Measurements from ENCODE around the gene MINDY4B.

MINDY4B gene

GRCh38 chr3:150913133-150913922, 8.1 kb upstream of the MINDY4B start:
- Mint-ChIP-seq H3K36me3 (no peaks in the 10 kb centered on the region), H3K4me3 (no peak overlapping the region), H3K4me1 (peaks cover 0 to 4% of the 10 kb centered on the region in 2 donors), H3K27ac (no peak overlapping the region), H3K9me3 (no peaks in the 10 kb centered on the region), H3K27me3 (peaks cover 5 to 19% of the 10 kb centered on the region in 2 donors)
- ATAC-seq (replicated peaks), result peak in 1 of 2 donors; percentile 12
- no peak for DNase-seq

DNA sequence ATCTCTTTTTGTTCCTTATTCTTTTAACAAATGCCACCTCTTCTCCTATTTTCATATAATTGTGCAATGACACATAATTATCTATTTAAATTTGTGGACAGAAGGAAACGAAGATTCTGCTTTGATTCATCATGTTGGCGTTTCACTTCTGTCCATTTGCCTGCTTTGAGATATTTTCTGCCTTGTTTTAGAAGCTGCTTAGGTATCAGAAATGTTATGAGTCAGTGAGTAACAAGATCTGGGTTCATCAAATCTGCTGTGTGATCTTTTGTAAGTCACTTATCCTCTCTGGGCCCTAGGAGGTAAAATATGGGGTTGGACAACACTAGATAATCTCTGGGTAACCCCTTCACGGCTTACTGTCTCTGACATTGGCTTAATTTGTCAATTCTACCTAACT, 7.3 kb upstream of the MINDY4B start:
- ATAC-seq (replicated peaks) (peak; percentile 38 to 55), DNase-seq (no peak)
- Mint-ChIP-seq H3K9me3 (no peaks in the 10 kb centered on the region), H3K4me1 (peaks cover 0 to 4% of the 10 kb centered on the region in 2 donors), H3K36me3 (no peaks in the 10 kb centered on the region), H3K4me3 (no peak overlapping the region), H3K27me3 (peaks cover 13 to 27% of the 10 kb centered on the region in 2 donors), H3K27ac (no peak overlapping the region)

DNA sequence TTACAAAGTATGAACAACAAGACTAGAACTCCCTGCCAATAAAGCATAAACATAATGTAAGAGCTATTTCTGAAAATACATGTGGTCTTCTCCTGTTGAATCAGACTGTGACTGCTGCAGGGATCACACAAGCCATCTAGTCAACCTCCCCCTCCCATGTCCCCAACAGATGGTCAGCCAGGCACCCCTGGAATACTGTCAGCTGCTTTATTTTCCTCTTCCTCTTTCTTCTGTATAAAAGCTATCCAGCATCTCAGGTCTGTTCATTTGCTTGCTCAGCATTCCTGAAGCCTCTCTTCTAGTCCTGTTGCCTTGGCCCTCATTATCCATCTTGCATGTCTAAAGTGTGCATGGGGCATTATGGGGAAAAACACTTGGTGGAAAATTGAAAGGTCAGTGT, 6.5 kb upstream of the MINDY4B start:
- ATAC-seq (replicated peaks), result no peak
- Mint-ChIP-seq H3K27me3 (peaks cover 17 to 31% of the 10 kb centered on the region in 2 donors), H3K27ac (no peak overlapping the region), H3K9me3 (no peaks in the 10 kb centered on the region), H3K4me1 (peaks cover 0 to 4% of the 10 kb centered on the region in 2 donors), H3K36me3 (no peaks in the 10 kb centered on the region), H3K4me3 (no peak overlapping the region)
- no peak for DNase-seq

DNA sequence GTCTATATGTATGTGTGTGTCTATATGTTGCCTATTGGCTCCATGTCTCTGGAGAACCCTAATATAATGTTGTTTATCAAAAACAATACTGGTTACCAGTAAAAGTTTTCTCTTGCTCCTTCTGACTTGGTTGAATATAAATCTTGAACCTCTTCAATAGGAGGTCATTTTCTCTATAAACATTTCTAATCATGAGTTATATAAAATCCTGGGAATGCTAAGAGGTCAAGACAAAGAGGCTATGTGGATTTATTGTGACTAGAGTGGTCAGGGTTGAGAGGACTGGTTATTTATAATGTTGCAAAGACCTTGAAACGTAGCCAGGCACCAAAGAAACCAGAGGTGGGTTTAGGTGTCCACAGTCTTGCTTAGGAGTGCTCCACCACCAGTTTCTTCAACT, 1.2 kb upstream of the MINDY4B start:
- DNase-seq, result no peak
- Mint-ChIP-seq H3K27ac (no peak overlapping the region), H3K27me3 (peaks cover 15 to 24% of the 10 kb centered on the region in 2 donors), H3K4me3 (no peak overlapping the region), H3K4me1 (no peaks in the 10 kb centered on the region), H3K9me3 (no peaks in the 10 kb centered on the region), H3K36me3 (no peaks in the 10 kb centered on the region)
- no peak for ATAC-seq (replicated peaks)

DNA sequence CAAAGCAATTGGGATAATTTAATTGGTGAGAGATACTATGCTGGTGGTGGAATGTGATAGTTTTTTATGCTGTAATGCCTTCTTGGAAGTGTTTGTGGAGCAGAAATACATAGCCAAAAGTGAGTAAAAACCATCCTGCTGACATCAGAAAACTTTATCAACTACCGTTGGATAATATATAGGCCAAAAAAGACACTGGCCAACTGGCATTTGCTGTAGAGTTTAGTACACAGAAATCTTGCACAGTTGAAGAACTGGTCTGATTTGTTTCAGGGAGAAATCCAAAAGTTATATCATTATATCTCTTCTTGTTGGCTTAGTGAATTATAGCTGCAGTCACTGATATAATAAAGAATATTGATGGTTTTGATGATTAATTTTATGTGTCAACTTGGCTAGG, 507 bp upstream of the MINDY4B start:
- Mint-ChIP-seq H3K27me3 (peaks cover 15 to 24% of the 10 kb centered on the region in 2 donors), H3K4me1 (no peaks in the 10 kb centered on the region), H3K36me3 (no peaks in the 10 kb centered on the region), H3K9me3 (no peaks in the 10 kb centered on the region), H3K27ac (no peak overlapping the region), H3K4me3 (no peak overlapping the region)
- ATAC-seq (replicated peaks) (no peak), DNase-seq (no peak)

DNA sequence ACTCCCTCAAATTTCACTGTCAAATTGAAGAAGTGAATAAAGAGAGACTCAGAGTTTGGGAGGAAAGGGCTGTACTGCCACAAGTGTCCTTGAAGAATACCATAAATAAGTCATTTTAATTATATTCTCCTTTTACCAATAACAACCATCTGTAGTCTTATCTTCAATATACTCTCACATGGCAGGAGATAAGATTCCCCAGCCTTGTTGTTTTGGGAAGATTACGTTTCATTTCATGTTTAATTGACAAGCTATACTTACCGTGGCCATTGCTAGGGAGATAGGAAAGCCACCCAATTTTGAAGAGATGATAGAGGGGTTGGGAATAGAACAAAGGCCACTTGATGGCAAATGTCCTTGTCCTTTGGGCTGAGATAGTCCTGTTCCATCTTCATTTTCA, 2.3 kb downstream of the MINDY4B start:
- peaks cover 12 to 15% of the 10 kb centered on the region in 2 donors for H3K27me3 Mint-ChIP-seq
- no peaks in the 10 kb centered on the region for H3K4me1 Mint-ChIP-seq
- no peaks in the 10 kb centered on the region for H3K9me3 Mint-ChIP-seq
- ATAC-seq (replicated peaks) (no peak), DNase-seq (no peak)
- no peaks in the 10 kb centered on the region for H3K36me3 Mint-ChIP-seq
- no peak overlapping the region for H3K4me3 Mint-ChIP-seq
- no peak overlapping the region for H3K27ac Mint-ChIP-seq

- no peak overlapping the region for H3K4me3 Mint-ChIP-seq
- H3K27me3 Mint-ChIP-seq, result peaks cover 6% of the 10 kb centered on the region in 2 donors
- no peaks in the 10 kb centered on the region for H3K36me3 Mint-ChIP-seq
- no peak for DNase-seq
- H3K27ac Mint-ChIP-seq, result no peak overlapping the region
- H3K9me3 Mint-ChIP-seq, result no peaks in the 10 kb centered on the region
- ATAC-seq (replicated peaks), result no peak
- no peaks in the 10 kb centered on the region for H3K4me1 Mint-ChIP-seq
Observed at GRCh38 chr3:150901793-150902192, 3.4 kb downstream of the MINDY4B start.

DNA sequence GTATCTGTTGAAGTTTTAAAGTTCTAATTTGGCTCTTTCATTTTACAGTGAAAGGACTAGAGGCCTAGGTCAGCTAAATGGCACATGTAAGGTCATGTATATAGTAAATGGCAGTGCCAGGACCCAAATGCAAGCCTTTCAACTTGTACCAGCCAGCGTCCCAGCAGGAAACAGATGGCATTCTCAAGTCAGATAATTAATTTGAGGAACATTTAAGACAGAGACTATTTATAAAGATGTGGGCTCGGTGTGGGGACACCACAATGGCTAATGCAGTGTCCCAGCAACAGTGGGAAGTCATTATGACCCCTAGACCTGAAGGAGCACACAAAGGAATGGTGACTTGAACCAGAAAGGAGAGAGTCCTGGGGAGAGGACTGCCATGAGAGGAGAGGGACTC, 6.1 kb downstream of the MINDY4B start:
- peaks cover 0 to 3% of the 10 kb centered on the region in 2 donors for H3K27me3 Mint-ChIP-seq
- H3K27ac Mint-ChIP-seq, result no peak overlapping the region
- ATAC-seq (replicated peaks) (no peak), DNase-seq (no peak)
- H3K9me3 Mint-ChIP-seq, result no peaks in the 10 kb centered on the region
- no peak overlapping the region for H3K4me3 Mint-ChIP-seq
- H3K36me3 Mint-ChIP-seq, result no peaks in the 10 kb centered on the region
- no peaks in the 10 kb centered on the region for H3K4me1 Mint-ChIP-seq

GRCh38 chr3:150898046-150898754, 7.0 kb downstream of the MINDY4B start:
- DNase-seq (no peak), ATAC-seq (replicated peaks) (no peak)
- H3K4me1 Mint-ChIP-seq, result no peaks in the 10 kb centered on the region
- H3K27ac Mint-ChIP-seq, result no peak overlapping the region
- H3K36me3 Mint-ChIP-seq, result no peaks in the 10 kb centered on the region
- no peaks in the 10 kb centered on the region for H3K9me3 Mint-ChIP-seq
- H3K4me3 Mint-ChIP-seq, result no peak overlapping the region
- H3K27me3 Mint-ChIP-seq, result peaks cover 0 to 3% of the 10 kb centered on the region in 2 donors

- peaks cover 0 to 3% of the 10 kb centered on the region in 2 donors for H3K27me3 Mint-ChIP-seq
- H3K4me3 Mint-ChIP-seq, result no peak overlapping the region
- H3K27ac Mint-ChIP-seq, result no peak overlapping the region
- ATAC-seq (replicated peaks) (no peak), DNase-seq (no peak)
- H3K9me3 Mint-ChIP-seq, result no peaks in the 10 kb centered on the region
- H3K4me1 Mint-ChIP-seq, result no peaks in the 10 kb centered on the region
- no peaks in the 10 kb centered on the region for H3K36me3 Mint-ChIP-seq
Observed at GRCh38 chr3:150897592-150897991, 7.6 kb downstream of the MINDY4B start.

DNA sequence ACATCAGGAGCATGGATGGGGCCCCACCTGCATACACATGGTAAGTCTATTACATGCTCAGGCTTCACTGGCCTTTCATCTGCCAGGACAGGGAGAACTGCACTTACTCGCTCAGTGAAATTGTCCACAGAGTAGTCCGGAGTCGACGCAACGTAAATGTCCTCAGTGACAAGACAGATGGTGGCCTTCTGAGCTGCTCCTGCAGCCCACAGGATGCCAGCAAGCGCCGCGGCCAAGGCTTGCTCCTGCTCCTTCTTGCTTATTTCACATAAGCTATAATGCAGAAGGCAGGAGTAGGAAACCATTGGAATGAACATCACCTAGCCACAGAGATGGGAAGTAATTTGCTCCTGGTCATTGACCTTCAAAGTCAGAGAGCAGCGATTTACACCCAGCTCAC, 14.4 kb downstream of the MINDY4B start:
- DNase-seq, result no peak
- no peaks in the 10 kb centered on the region for H3K4me1 Mint-ChIP-seq
- peaks cover 4% of the 10 kb centered on the region in 2 donors for H3K9me3 Mint-ChIP-seq
- no peak overlapping the region for H3K27ac Mint-ChIP-seq
- ATAC-seq (replicated peaks), result no peak
- H3K36me3 Mint-ChIP-seq, result peaks cover 0 to 2% of the 10 kb centered on the region in 2 donors
- H3K27me3 Mint-ChIP-seq, result peaks cover 0 to 5% of the 10 kb centered on the region in 2 donors
- no peak overlapping the region for H3K4me3 Mint-ChIP-seq

- peaks cover 0 to 9% of the 10 kb centered on the region in 2 donors for H3K27me3 Mint-ChIP-seq
- H3K4me1 Mint-ChIP-seq, result no peaks in the 10 kb centered on the region
- H3K9me3 Mint-ChIP-seq, result peaks cover 4% of the 10 kb centered on the region in 2 donors
- H3K27ac Mint-ChIP-seq, result no peak overlapping the region
- no peak overlapping the region for H3K4me3 Mint-ChIP-seq
- no peak for ATAC-seq (replicated peaks)
- peaks cover 0 to 2% of the 10 kb centered on the region in 2 donors for H3K36me3 Mint-ChIP-seq
- no peak for DNase-seq
Observed at GRCh38 chr3:150890295-150890694, 14.9 kb downstream of the MINDY4B start.

DNA sequence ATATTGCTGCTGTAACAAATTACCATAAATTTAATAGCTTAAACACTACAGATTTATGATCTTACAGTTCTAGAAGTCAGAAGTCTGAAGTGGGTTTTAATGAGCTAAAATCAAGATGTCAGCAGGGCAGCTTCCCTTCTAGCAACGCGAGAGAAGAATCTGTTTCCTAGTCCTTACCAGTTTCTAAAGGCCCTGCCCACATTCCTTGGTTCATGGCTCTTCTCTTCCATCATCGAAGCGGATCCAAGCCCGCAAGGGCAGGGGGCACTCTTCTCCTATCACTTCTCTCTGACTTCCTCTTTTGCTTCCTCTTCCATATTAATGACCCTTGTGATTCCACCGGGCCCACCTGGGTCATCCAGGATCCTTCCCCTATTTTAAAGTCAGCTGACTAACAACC, 16.1 kb downstream of the MINDY4B start:
- Mint-ChIP-seq H3K4me1 (no peaks in the 10 kb centered on the region), H3K9me3 (peaks cover 4% of the 10 kb centered on the region in 2 donors), H3K27me3 (peaks cover 5 to 10% of the 10 kb centered on the region in 2 donors), H3K4me3 (no peak overlapping the region), H3K27ac (no peak overlapping the region), H3K36me3 (peaks cover 0 to 2% of the 10 kb centered on the region in 2 donors)
- ATAC-seq (replicated peaks) (no peak), DNase-seq (no peak)

DNA sequence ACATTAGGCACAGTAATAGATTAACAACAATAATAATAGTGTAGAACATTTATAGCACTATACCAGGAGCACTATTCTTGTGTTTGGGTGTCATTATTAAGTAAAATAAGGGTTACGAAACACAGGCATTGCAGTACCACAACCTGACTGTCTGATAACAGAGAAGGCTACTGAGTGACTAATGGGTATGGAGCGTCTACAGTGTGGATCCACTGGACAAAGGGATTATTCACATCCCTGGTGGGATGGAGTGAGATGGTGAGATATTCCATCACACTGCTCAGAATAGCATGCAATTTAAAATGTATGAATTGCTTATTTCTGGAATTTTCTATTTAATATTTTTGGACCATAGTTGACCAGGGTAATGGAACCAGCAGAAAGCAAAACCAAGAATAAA, 18.2 kb downstream of the MINDY4B start:
- H3K27me3 Mint-ChIP-seq, result peaks cover 5 to 16% of the 10 kb centered on the region in 2 donors
- ATAC-seq (replicated peaks), result no peak

DNA sequence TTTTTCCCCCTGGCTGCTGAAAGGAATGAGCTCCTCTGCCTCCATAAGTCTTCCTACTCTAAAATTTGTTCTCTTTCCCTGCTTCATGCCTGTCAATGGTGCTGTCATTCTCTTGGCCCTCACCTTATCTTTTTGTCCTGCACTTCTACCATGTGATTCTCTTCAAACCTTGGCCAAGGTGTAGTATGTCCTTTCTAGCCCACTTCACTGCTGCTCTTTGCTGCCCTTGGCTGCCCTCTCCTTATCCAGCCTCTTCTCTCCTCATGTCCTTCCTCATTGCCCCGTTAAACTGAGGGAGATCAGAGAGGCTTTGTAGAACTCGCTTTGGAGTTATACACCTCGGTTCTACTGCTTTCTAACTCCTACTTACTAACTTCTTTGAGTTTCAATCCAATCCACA, 19.7 kb downstream of the MINDY4B start:
- Mint-ChIP-seq H3K27me3 (peaks cover 5 to 20% of the 10 kb centered on the region in 2 donors), H3K27ac (no peak overlapping the region), H3K4me3 (no peak overlapping the region), H3K9me3 (peaks cover 4% of the 10 kb centered on the region in 2 donors), H3K36me3 (peaks cover 0 to 2% of the 10 kb centered on the region in 2 donors), H3K4me1 (no peaks in the 10 kb centered on the region)
- no peak for ATAC-seq (replicated peaks)
- DNase-seq, result no peak

More for the DNA sequence above, 18.2 kb downstream of the MINDY4B start:
- Mint-ChIP-seq H3K27ac (no peak overlapping the region), H3K4me1 (no peaks in the 10 kb centered on the region), H3K9me3 (peaks cover 4% of the 10 kb centered on the region in 2 donors), H3K4me3 (no peak overlapping the region), H3K36me3 (peaks cover 0 to 2% of the 10 kb centered on the region in 2 donors)
- DNase-seq, result no peak

Data from stimulated activated naive B cell treated with anti-CD40 and anti-IgM and Interleukin-4, amounts not matched to agents 10 μg/mL and 1 μg/mL and 100 μg/mL, for 72 hours (primary cell).